ENCODE results near the gene TMEM233.

The TMEM233 gene

DNA sequence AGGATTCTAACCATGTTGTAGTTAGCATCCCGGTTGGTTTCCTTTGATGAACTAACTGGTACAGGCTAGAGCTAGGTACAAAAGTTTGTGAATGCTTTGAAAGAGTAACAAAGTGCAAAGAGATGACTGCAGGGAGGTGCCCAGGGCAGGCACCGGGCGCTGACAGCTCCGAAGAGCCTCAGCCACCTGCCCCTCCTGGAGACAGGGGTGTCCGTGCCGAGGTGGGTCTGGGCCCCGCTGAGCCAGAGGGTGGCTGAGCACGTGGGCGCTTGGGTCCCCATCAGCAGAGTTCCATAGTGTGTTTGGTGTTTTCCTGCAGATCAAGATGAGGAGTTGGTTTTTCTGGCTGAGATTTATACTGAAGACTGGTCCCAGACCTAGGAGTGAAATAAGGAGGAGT is 94.3 kb downstream of the TMEM233 start:
- H3K36me3 ChIP-seq, result peaks cover 33% of the 10 kb centered on the region
- DNase-seq, result no peak

DNA sequence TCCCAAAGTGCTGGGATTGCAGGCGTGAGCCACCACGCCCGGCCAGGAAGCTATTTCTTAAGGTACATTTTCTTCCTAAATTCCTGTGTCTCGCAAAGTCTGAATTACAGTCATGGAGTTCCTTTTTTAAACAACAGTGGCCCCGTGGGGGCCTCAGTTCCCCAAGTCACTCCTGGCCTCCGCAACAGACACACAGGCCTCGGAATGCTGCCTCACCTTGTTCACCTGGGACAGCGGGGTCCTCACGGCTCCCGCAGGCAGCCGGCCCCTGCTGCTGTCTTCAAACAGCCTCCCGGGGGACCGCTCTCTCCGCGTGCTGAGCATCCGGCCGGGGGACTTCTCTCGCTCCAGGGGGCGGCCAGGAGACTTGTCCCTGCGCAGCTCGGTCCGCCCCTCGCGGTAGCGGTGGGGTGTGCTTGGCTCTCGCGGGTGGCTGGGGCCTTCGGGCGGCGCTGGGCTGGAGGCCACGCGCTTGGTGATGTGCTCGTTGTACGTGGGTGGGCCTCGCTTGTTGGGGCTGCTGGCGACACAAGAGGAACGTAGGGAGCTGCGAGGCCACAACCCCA is 96.4 kb downstream of the TMEM233 start:
- no peaks in the 10 kb centered on the region for H3K27me3 ChIP-seq (ENCODE audit: insufficient read depth, low read depth, severe bottlenecking)
- TF ChIP-seq, protein P1, sequence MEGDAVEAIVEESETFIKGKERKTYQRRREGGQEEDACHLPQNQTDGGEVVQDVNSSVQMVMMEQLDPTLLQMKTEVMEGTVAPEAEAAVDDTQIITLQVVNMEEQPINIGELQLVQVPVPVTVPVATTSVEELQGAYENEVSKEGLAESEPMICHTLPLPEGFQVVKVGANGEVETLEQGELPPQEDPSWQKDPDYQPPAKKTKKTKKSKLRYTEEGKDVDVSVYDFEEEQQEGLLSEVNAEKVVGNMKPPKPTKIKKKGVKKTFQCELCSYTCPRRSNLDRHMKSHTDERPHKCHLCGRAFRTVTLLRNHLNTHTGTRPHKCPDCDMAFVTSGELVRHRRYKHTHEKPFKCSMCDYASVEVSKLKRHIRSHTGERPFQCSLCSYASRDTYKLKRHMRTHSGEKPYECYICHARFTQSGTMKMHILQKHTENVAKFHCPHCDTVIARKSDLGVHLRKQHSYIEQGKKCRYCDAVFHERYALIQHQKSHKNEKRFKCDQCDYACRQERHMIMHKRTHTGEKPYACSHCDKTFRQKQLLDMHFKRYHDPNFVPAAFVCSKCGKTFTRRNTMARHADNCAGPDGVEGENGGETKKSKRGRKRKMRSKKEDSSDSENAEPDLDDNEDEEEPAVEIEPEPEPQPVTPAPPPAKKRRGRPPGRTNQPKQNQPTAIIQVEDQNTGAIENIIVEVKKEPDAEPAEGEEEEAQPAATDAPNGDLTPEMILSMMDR (IDR thresholded peaks at IDR 0.05; ENCODE audit: low read depth, low read length), result no peak
- DNase-seq, result no peak
- peaks cover 38% of the 10 kb centered on the region for H3K36me3 ChIP-seq
- no peak overlapping the region for H3K27ac ChIP-seq
- no peak overlapping the region for H3K4me3 ChIP-seq (ENCODE audit: low read depth, low read length)
- no peaks in the 10 kb centered on the region for H3K9me3 ChIP-seq (ENCODE audit: severe bottlenecking)

More for the DNA sequence above, 94.3 kb downstream of the TMEM233 start:
- no peaks in the 10 kb centered on the region for H3K9me3 ChIP-seq (ENCODE audit: severe bottlenecking)
- no peak overlapping the region for H3K27ac ChIP-seq
- no peak overlapping the region for H3K4me3 ChIP-seq (ENCODE audit: low read depth, low read length)
- H3K27me3 ChIP-seq (ENCODE audit: insufficient read depth, low read depth, severe bottlenecking), result no peaks in the 10 kb centered on the region
- TF ChIP-seq, protein P1 (IDR thresholded peaks at IDR 0.05; ENCODE audit: low read depth, low read length), result no peak

DNA sequence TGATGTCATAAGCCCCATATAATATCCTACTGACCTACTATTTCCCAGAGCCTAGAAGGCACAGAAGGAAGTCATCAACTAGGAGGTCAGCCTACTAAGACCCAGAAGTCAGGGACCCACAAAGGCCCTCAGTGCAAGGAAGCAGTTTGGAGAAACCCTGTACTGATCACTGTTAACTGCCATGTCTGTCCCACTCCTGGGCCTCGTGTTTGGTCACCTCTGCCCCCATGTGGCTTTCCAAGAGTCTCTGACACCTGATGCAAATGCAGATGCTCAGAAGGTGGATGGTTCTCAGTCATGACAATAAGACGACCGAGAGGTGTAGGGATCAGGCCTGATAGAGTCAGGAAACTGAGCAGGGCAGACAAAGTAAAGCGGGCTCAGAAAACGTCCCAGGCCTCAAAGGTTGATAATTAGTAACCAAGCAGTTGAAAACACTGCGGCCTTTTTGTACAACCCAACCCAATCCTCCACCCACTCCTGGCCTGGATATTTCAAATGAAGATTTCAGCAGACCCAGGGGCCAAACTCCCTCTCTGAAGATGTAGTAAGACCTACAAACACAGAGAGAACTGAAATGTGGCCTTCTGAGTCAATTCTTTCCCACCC is 97.7 kb downstream of the TMEM233 start:
- TF ChIP-seq, protein P1 (IDR thresholded peaks at IDR 0.05; ENCODE audit: low read depth, low read length), result no peak
- H3K36me3 ChIP-seq, result peaks cover 43% of the 10 kb centered on the region
- no peak overlapping the region for H3K4me3 ChIP-seq (ENCODE audit: low read depth, low read length)
- no peaks in the 10 kb centered on the region for H3K27me3 ChIP-seq (ENCODE audit: insufficient read depth, low read depth, severe bottlenecking)
- no peak for DNase-seq
- H3K27ac ChIP-seq, result no peak overlapping the region
- H3K9me3 ChIP-seq (ENCODE audit: severe bottlenecking), result no peaks in the 10 kb centered on the region

DNA sequence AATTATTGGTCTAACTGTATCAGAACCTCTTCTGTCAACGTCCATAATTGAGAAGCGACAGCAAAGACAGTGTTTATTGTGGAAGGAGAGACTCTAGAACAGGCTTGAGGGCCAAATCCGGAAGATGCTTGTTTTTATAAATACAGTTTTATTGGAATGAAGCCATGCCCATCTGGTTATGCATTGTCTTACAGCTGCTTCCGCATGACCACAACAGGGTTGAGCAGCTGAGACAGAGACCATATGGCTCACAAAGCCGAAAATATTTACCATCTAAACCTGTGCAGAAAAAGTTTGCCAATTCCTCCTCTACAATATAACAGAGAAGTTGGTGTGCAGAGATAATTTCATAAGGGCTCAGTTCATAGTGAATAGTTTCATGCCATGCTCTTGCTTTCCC is 98.8 kb downstream of the TMEM233 start:
- DNase-seq, result no peak
- Histone ChIP-seq H3K36me3 (peaks cover 40% of the 10 kb centered on the region), H3K4me3 (ENCODE audit: low read depth, low read length) (no peak overlapping the region)

More for the DNA sequence above, 98.8 kb downstream of the TMEM233 start:
- TF ChIP-seq, protein P1 (IDR thresholded peaks at IDR 0.05; ENCODE audit: low read depth, low read length), result no peak
- H3K27ac ChIP-seq, result no peak overlapping the region
- H3K27me3 ChIP-seq (ENCODE audit: insufficient read depth, low read depth, severe bottlenecking), result no peaks in the 10 kb centered on the region
- H3K9me3 ChIP-seq (ENCODE audit: severe bottlenecking), result no peaks in the 10 kb centered on the region
